Right lobe of liver (tissue), 4 donors: ENCODE data around the gene ADAMTS6.

Source experiments
- POLR2A ChIP-seq: fragments of 450-650 bp; IDR thresholded peaks from one replicate; pipeline ENCODE4 v1.6.1; 2017; ENCODE audit warnings: antibody characterized with exemption, mild to moderate bottlenecking
- TF ChIP-seq, protein P1 (sequence below), 4 donors: fragments of 200-600 bp in 3 of 4; fragments of 450-650 bp in 1 of 4; IDR thresholded peaks; one replicate each; pipeline versions ENCODE4 v1.5.1 to v1.8.0; 2016 to 2022; ENCODE audit warnings: antibody characterized with exemption in 4 of 4, mild to moderate bottlenecking in 2 of 4
- donor health status: DM: no; HTN: no; CAD: no.
- donor health status: DM: no; HTN: no; CAD: no.
- donor health status: DM: no; HTN: yes; CAD: no.

DNA sequence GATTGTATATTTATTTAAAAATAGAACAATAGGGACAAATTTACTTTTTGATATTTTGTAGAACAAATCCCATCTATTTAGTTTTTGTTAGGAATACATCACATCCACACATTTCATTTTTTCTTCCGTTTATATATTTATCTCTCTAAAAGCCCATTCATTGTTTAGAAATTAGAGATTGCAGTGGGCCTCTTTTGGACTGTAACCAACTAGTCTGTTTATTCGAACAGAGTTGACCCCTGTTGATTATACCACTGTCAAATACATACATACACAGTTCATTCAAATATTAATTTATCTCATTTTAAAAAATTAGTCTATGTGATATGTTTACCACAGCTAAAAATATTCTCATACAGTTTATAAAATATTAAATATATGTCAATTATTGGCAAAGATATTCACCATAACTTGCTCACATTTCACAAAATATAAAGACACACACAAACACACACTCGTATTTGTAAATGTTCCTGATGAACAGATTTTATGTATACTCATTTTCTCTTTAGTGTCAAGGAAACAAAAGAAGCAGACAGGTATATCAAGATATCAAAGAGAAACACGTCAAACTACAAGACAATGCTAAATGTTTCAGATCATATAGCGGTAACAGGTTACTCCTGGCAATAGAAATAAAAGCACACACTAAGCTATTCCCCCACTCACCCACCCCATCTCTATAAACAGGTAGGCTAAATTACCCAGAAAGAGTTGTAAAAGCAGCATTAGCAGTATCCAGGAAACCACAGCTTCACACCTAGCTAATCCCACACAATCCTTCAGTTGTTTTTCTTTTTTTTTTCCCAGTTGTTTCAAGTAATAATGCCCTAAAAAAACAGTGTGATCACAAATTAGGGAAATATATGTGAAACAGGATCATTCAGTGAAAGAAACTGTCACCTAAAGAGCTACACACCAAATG, 283.9 kb downstream of the ADAMTS6 start:
- TF ChIP-seq, protein P1, sequence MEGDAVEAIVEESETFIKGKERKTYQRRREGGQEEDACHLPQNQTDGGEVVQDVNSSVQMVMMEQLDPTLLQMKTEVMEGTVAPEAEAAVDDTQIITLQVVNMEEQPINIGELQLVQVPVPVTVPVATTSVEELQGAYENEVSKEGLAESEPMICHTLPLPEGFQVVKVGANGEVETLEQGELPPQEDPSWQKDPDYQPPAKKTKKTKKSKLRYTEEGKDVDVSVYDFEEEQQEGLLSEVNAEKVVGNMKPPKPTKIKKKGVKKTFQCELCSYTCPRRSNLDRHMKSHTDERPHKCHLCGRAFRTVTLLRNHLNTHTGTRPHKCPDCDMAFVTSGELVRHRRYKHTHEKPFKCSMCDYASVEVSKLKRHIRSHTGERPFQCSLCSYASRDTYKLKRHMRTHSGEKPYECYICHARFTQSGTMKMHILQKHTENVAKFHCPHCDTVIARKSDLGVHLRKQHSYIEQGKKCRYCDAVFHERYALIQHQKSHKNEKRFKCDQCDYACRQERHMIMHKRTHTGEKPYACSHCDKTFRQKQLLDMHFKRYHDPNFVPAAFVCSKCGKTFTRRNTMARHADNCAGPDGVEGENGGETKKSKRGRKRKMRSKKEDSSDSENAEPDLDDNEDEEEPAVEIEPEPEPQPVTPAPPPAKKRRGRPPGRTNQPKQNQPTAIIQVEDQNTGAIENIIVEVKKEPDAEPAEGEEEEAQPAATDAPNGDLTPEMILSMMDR (IDR thresholded peaks at IDR 0.05) = no peak
- TF ChIP-seq POLR2A = no peak
